ENCODE results near the gene ZNF438.

DNA sequence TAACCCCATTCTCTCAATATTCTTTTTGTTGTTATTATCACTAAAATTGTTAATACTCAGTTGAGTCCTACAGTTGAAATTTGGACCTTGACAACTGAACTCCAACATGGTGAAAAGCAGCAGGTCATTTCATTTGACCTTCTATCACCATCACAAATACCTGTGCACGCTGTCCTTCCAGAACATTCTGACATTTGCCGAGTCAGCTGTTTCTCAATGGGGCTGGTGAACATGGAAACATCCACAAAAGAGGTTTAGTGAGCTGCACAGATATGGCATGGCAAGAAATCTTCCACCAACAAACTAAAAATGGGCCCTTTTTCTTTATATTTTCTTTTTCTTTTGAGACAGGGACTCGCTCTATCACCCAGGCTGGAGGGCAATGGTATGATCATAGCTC is 169.7 kb downstream of the ZNF438 start:
- TF ChIP-seq POLR2A (IDR thresholded peaks at IDR 0.05) (no peak), CTCF (IDR thresholded peaks at IDR 0.05) (no peak)

Data from Peyer's patch (tissue), 4 donors.